ENCODE results near the gene RNF123. TPM values are rescaled to one million over a fixed set of nuclear protein-coding genes. Genes with fewer than 3 reads are reported as not detected.

The RNF123 gene
- total RNA-seq, 1 donor, result 33.3 TPM

GRCh38 chr3:49705390-49705960 is 16.1 kb downstream of the RNF123 start:
- no peaks in the 10 kb centered on the region for H3K79me2 ChIP-seq (ENCODE audit: insufficient read depth, low read length)
- peaks cover 14% of the 10 kb centered on the region for H4K20me1 ChIP-seq (ENCODE audit: insufficient read depth, low read length)
- H2AFZ ChIP-seq (ENCODE audit: low read length), result no peak overlapping the region
- H3K4me3 ChIP-seq (ENCODE audit: insufficient read depth, low read length), result no peak overlapping the region
- H3K4me1 ChIP-seq (ENCODE audit: insufficient read depth, low read length), result no peaks in the 10 kb centered on the region
- H3K27ac ChIP-seq (ENCODE audit: low read depth, low read length), result no peak overlapping the region
- H3K9me3 ChIP-seq (ENCODE audit: low read depth, low read length), result no peaks in the 10 kb centered on the region
- H3K4me2 ChIP-seq (ENCODE audit: insufficient read depth, low read length), result no peak overlapping the region
- peaks cover 25% of the 10 kb centered on the region for H3K36me3 ChIP-seq (ENCODE audit: insufficient read depth, low read length)
- TF ChIP-seq, protein P1, sequence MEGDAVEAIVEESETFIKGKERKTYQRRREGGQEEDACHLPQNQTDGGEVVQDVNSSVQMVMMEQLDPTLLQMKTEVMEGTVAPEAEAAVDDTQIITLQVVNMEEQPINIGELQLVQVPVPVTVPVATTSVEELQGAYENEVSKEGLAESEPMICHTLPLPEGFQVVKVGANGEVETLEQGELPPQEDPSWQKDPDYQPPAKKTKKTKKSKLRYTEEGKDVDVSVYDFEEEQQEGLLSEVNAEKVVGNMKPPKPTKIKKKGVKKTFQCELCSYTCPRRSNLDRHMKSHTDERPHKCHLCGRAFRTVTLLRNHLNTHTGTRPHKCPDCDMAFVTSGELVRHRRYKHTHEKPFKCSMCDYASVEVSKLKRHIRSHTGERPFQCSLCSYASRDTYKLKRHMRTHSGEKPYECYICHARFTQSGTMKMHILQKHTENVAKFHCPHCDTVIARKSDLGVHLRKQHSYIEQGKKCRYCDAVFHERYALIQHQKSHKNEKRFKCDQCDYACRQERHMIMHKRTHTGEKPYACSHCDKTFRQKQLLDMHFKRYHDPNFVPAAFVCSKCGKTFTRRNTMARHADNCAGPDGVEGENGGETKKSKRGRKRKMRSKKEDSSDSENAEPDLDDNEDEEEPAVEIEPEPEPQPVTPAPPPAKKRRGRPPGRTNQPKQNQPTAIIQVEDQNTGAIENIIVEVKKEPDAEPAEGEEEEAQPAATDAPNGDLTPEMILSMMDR (IDR thresholded peaks at IDR 0.05; ENCODE audit: extremely low read depth, low read depth, low read length), result no peak
- DNase-seq (ENCODE audit: insufficient read length, low spot score, missing footprints), result peak; percentile 45
- no peaks in the 10 kb centered on the region for H3K27me3 ChIP-seq (ENCODE audit: insufficient read depth, low read length)

- Histone ChIP-seq H3K27ac (ENCODE audit: low read depth, low read length) (no peak overlapping the region), H3K27me3 (ENCODE audit: insufficient read depth, low read length) (no peaks in the 10 kb centered on the region), H3K4me1 (ENCODE audit: insufficient read depth, low read length) (no peaks in the 10 kb centered on the region), H4K20me1 (ENCODE audit: insufficient read depth, low read length) (peaks cover 13% of the 10 kb centered on the region), H3K4me2 (ENCODE audit: insufficient read depth, low read length) (no peak overlapping the region), H3K36me3 (ENCODE audit: insufficient read depth, low read length) (peaks cover 16% of the 10 kb centered on the region), H3K9me3 (ENCODE audit: low read depth, low read length) (no peaks in the 10 kb centered on the region), H2AFZ (ENCODE audit: low read length) (no peak overlapping the region), H3K4me3 (ENCODE audit: insufficient read depth, low read length) (no peak overlapping the region), H3K79me2 (ENCODE audit: insufficient read depth, low read length) (no peaks in the 10 kb centered on the region)
- TF ChIP-seq, protein P1 (IDR thresholded peaks at IDR 0.05; ENCODE audit: extremely low read depth, low read depth, low read length), result no peak
- DNase-seq (ENCODE audit: insufficient read length, low spot score, missing footprints), result peak; percentile 42
These were observed 17.2 kb downstream of the RNF123 start for GRCh38 chr3:49706456-49707112.

GRCh38 chr3:49707113-49707480 is 17.7 kb downstream of the RNF123 start:
- no peaks in the 10 kb centered on the region for H3K27me3 ChIP-seq (ENCODE audit: insufficient read depth, low read length)
- H3K9me3 ChIP-seq (ENCODE audit: low read depth, low read length), result no peaks in the 10 kb centered on the region
- no peak overlapping the region for H3K4me2 ChIP-seq (ENCODE audit: insufficient read depth, low read length)
- no peak overlapping the region for H2AFZ ChIP-seq (ENCODE audit: low read length)
- H4K20me1 ChIP-seq (ENCODE audit: insufficient read depth, low read length), result peaks cover 11% of the 10 kb centered on the region
- no peak overlapping the region for H3K27ac ChIP-seq (ENCODE audit: low read depth, low read length)
- H3K4me3 ChIP-seq (ENCODE audit: insufficient read depth, low read length), result no peak overlapping the region
- H3K36me3 ChIP-seq (ENCODE audit: insufficient read depth, low read length), result peaks cover 13% of the 10 kb centered on the region
- TF ChIP-seq, protein P1 (IDR thresholded peaks at IDR 0.05; ENCODE audit: extremely low read depth, low read depth, low read length), result no peak
- DNase-seq (ENCODE audit: insufficient read length, low spot score, missing footprints), result peak; percentile 57
- no peaks in the 10 kb centered on the region for H3K79me2 ChIP-seq (ENCODE audit: insufficient read depth, low read length)
- no peaks in the 10 kb centered on the region for H3K4me1 ChIP-seq (ENCODE audit: insufficient read depth, low read length)

- H4K20me1 ChIP-seq (ENCODE audit: insufficient read depth, low read length), result no peaks in the 10 kb centered on the region
- no peak overlapping the region for H2AFZ ChIP-seq (ENCODE audit: low read length)
- H3K27me3 ChIP-seq (ENCODE audit: insufficient read depth, low read length), result no peaks in the 10 kb centered on the region
- H3K27ac ChIP-seq (ENCODE audit: low read depth, low read length), result no peak overlapping the region
- no peaks in the 10 kb centered on the region for H3K9me3 ChIP-seq (ENCODE audit: low read depth, low read length)
- TF ChIP-seq, protein P1 (IDR thresholded peaks at IDR 0.05; ENCODE audit: extremely low read depth, low read depth, low read length), result no peak
- no peaks in the 10 kb centered on the region for H3K79me2 ChIP-seq (ENCODE audit: insufficient read depth, low read length)
- DNase-seq (ENCODE audit: insufficient read length, low spot score, missing footprints), result no peak
- H3K36me3 ChIP-seq (ENCODE audit: insufficient read depth, low read length), result peaks cover 2% of the 10 kb centered on the region
- H3K4me3 ChIP-seq (ENCODE audit: insufficient read depth, low read length), result no peak overlapping the region
- H3K4me2 ChIP-seq (ENCODE audit: insufficient read depth, low read length), result no peak overlapping the region
- H3K4me1 ChIP-seq (ENCODE audit: insufficient read depth, low read length), result no peaks in the 10 kb centered on the region
These were observed 20.5 kb downstream of the RNF123 start for GRCh38 chr3:49709852-49710251.

Data from osteoblast (primary cell).